ENCODE data around the gene MMP2.

MMP2 gene

DNA sequence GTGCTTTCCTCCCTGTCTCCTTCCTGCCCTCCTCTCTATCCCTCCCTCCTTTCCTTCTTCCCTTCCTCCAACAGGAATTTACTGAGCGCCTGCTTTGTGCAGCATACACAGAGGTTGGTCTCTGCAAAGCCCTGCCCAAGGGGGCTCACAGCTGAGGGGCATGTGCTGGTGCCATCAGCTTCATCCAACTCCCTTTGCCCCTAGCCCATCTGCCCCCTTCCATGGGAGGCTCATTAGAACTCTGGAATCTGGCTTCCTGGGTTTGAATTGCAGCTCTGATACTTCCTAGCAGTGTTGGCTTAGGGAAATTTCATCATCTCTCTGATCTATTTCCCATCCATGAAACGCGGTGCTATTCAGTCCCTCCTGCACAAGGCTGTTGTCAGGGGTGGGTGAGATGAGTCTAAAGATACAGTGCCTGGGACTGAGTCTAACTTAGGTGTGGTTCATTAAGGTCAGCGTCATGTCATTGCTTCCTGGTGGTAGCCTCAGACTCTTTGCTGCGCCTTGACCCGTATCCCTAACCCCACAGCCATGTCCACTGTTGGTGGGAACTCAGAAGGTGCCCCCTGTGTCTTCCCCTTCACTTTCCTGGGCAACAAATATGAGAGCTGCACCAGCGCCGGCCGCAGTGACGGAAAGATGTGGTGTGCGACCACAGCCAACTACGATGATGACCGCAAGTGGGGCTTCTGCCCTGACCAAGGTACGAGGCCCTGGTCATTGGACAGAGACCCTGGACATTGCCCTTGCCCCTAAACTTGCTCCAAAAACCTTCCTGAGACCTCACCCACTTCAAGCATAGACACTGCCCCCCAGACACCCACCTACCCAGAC, 10.3 kb downstream of the MMP2 start:
- Histone ChIP-seq H2BK120ac (ENCODE audit: low read depth, low read length) (no peak overlapping the region), H2AK5ac (ENCODE audit: low read depth, low read length) (no peak overlapping the region), H3K4ac (ENCODE audit: low read length) (no peak overlapping the region), H3K14ac (ENCODE audit: low read length) (no peak overlapping the region), H2BK12ac (ENCODE audit: low read length) (no peak overlapping the region), H2BK15ac (ENCODE audit: low read length) (no peak overlapping the region), H3K79me1 (ENCODE audit: low read depth, low read length) (no peaks in the 10 kb centered on the region), H4K8ac (ENCODE audit: low read depth, low read length) (no peak overlapping the region), H3K27me3 (ENCODE audit: control insufficient read depth in 3 of 3, insufficient read depth in 3 of 3, low read depth in 1 of 3, low read length in 3 of 3) (no peaks in the 10 kb centered on the region), H4K91ac (ENCODE audit: low read depth, low read length, poor library complexity) (no peak overlapping the region), H3K4me2 (ENCODE audit: insufficient read depth, low read length, poor library complexity, severe bottlenecking) (no peak overlapping the region), H3K4me3 (ENCODE audit: low read length in 2 of 2) (no peak overlapping the region), H3K9me3 (replicated peaks in 1 of 2; ENCODE audit: control insufficient read depth in 2 of 2, insufficient read depth in 1 of 2, low read depth in 1 of 2, low read length in 2 of 2) (no peaks in the 10 kb centered on the region), H2AFZ (ENCODE audit: low read length) (no peak overlapping the region), H3K9ac (ENCODE audit: low read depth, low read length, poor library complexity) (no peak overlapping the region), H2BK5ac (ENCODE audit: low read length) (no peak overlapping the region), H3K27ac (replicated peaks; ENCODE audit: low read length) (no peak overlapping the region), H3K18ac (ENCODE audit: low read length) (no peak overlapping the region), H3K36me3 (replicated peaks in 1 of 2; ENCODE audit: control insufficient read depth in 2 of 2, insufficient read depth in 2 of 2, low read length in 2 of 2) (peaks cover 17 to 98% of the 10 kb centered on the region in 2 donors), H3K4me1 (ENCODE audit: control insufficient read depth in 2 of 2, insufficient read depth in 1 of 2, low read depth in 1 of 2, low read length in 2 of 2) (no peaks in the 10 kb centered on the region), H3K23ac (ENCODE audit: low read depth, low read length, poor library complexity) (peak overlapping the region; percentile 8)
- WGBS, 2 donors (ENCODE audit: extremely low coverage in 2 of 2, insufficient read length in 2 of 2, insufficient replicate concordance in 1 of 2) = no CpG with 5 or more reads among the region's 14 CpGs
- no peak for DNase-seq (ENCODE audit: low spot score)

DNA sequence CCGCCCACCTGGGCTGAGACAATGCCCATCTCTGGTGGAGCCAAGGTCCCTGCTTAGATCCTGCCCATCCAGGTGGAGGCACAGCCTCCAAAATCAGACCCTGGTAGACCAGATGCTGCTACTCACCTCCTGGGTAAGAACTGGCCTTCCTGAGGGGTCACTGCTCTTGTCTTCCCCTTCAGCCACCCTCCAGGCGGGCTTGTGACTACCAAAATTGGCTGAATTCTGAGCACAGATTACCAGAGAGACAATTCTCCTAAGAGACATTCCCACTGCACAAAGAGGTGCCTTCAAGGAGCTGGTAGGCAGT, 10.9 kb downstream of the MMP2 start:
- no CpG with 5 or more reads among the region's 2 CpGs for WGBS, 2 donors (ENCODE audit: extremely low coverage in 2 of 2, insufficient read length in 2 of 2, insufficient replicate concordance in 1 of 2)

DNA sequence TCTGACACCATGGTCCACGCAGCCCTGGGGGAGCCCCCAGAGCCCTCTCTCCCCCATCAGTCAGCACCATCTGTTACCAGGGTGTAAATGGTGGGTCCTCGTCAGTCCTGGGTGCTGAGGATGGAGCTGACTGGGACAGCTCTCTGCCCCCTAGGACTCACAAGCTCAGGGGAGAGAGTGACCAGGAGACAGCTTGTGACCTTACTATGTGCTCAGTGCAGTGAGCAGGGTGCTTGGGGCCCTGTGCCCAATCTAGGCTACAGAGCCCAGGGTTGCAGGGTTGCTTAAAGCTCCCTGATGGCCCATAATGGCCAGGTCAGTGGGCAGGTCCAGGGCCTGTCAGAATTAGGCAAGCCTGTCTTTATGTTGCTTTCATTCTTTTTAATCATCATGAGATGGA, 11.3 kb downstream of the MMP2 start:
- H4K91ac ChIP-seq (ENCODE audit: low read depth, low read length, poor library complexity) = no peak overlapping the region
- H3K9ac ChIP-seq (ENCODE audit: low read depth, low read length, poor library complexity) = no peak overlapping the region
- H3K79me1 ChIP-seq (ENCODE audit: low read depth, low read length) = no peaks in the 10 kb centered on the region
- H3K23ac ChIP-seq (ENCODE audit: low read depth, low read length, poor library complexity) = no peak overlapping the region
- peaks cover 2 to 5% of the 10 kb centered on the region in 2 donors for H3K4me1 ChIP-seq (ENCODE audit: control insufficient read depth in 2 of 2, insufficient read depth in 1 of 2, low read depth in 1 of 2, low read length in 2 of 2)
- H3K14ac ChIP-seq (ENCODE audit: low read length) = no peak overlapping the region
- H3K18ac ChIP-seq (ENCODE audit: low read length) = no peak overlapping the region
- no CpG with 5 or more reads among the region's 2 CpGs for WGBS, 2 donors (ENCODE audit: extremely low coverage in 2 of 2, insufficient read length in 2 of 2, insufficient replicate concordance in 1 of 2)
- no peaks in the 10 kb centered on the region for H3K27me3 ChIP-seq (ENCODE audit: control insufficient read depth in 3 of 3, insufficient read depth in 3 of 3, low read depth in 1 of 3, low read length in 3 of 3)
- H4K8ac ChIP-seq (ENCODE audit: low read depth, low read length) = no peak overlapping the region
- H3K27ac ChIP-seq (replicated peaks; ENCODE audit: low read length) = no peak overlapping the region
- no peak overlapping the region for H2BK15ac ChIP-seq (ENCODE audit: low read length)
- H2BK12ac ChIP-seq (ENCODE audit: low read length) = no peak overlapping the region
- H2BK120ac ChIP-seq (ENCODE audit: low read depth, low read length) = no peak overlapping the region
- H3K4me3 ChIP-seq (ENCODE audit: low read length in 2 of 2) = no peak overlapping the region
- no peaks in the 10 kb centered on the region for H3K9me3 ChIP-seq (replicated peaks in 1 of 2; ENCODE audit: control insufficient read depth in 2 of 2, insufficient read depth in 1 of 2, low read depth in 1 of 2, low read length in 2 of 2)
- no peak overlapping the region for H2AFZ ChIP-seq (ENCODE audit: low read length)
- H2BK5ac ChIP-seq (ENCODE audit: low read length) = no peak overlapping the region
- H2AK5ac ChIP-seq (ENCODE audit: low read depth, low read length) = no peak overlapping the region
- no peak overlapping the region for H3K4ac ChIP-seq (ENCODE audit: low read length)
- H3K4me2 ChIP-seq (ENCODE audit: insufficient read depth, low read length, poor library complexity, severe bottlenecking) = no peak overlapping the region
- peaks cover 11 to 98% of the 10 kb centered on the region in 2 donors for H3K36me3 ChIP-seq (replicated peaks in 1 of 2; ENCODE audit: control insufficient read depth in 2 of 2, insufficient read depth in 2 of 2, low read length in 2 of 2)
- DNase-seq (ENCODE audit: low spot score) = no peak

More for the DNA sequence above, 10.9 kb downstream of the MMP2 start:
- H3K27ac ChIP-seq (replicated peaks; ENCODE audit: low read length) = no peak overlapping the region
- H3K4me1 ChIP-seq (ENCODE audit: control insufficient read depth in 2 of 2, insufficient read depth in 1 of 2, low read depth in 1 of 2, low read length in 2 of 2) = peaks cover 1% of the 10 kb centered on the region in 2 donors
- H2BK15ac ChIP-seq (ENCODE audit: low read length) = no peak overlapping the region
- H3K36me3 ChIP-seq (replicated peaks in 1 of 2; ENCODE audit: control insufficient read depth in 2 of 2, insufficient read depth in 2 of 2, low read length in 2 of 2) = peaks cover 15 to 98% of the 10 kb centered on the region in 2 donors
- H2BK5ac ChIP-seq (ENCODE audit: low read length) = no peak overlapping the region
- no peaks in the 10 kb centered on the region for H3K79me1 ChIP-seq (ENCODE audit: low read depth, low read length)
- H3K4ac ChIP-seq (ENCODE audit: low read length) = no peak overlapping the region
- H3K9ac ChIP-seq (ENCODE audit: low read depth, low read length, poor library complexity) = no peak overlapping the region
- H3K18ac ChIP-seq (ENCODE audit: low read length) = no peak overlapping the region
- no peak overlapping the region for H2BK12ac ChIP-seq (ENCODE audit: low read length)
- no peak overlapping the region for H4K8ac ChIP-seq (ENCODE audit: low read depth, low read length)
- H2AK5ac ChIP-seq (ENCODE audit: low read depth, low read length) = no peak overlapping the region
- H3K27me3 ChIP-seq (ENCODE audit: control insufficient read depth in 3 of 3, insufficient read depth in 3 of 3, low read depth in 1 of 3, low read length in 3 of 3) = no peaks in the 10 kb centered on the region
- DNase-seq (ENCODE audit: low spot score) = no peak
- H2BK120ac ChIP-seq (ENCODE audit: low read depth, low read length) = no peak overlapping the region
- H2AFZ ChIP-seq (ENCODE audit: low read length) = no peak overlapping the region
- peak overlapping the region; percentile 8 for H3K23ac ChIP-seq (ENCODE audit: low read depth, low read length, poor library complexity)
- H4K91ac ChIP-seq (ENCODE audit: low read depth, low read length, poor library complexity) = no peak overlapping the region
- no peak overlapping the region for H3K4me3 ChIP-seq (ENCODE audit: low read length in 2 of 2)
- no peak overlapping the region for H3K4me2 ChIP-seq (ENCODE audit: insufficient read depth, low read length, poor library complexity, severe bottlenecking)
- no peak overlapping the region for H3K14ac ChIP-seq (ENCODE audit: low read length)
- no peaks in the 10 kb centered on the region for H3K9me3 ChIP-seq (replicated peaks in 1 of 2; ENCODE audit: control insufficient read depth in 2 of 2, insufficient read depth in 1 of 2, low read depth in 1 of 2, low read length in 2 of 2)

DNA sequence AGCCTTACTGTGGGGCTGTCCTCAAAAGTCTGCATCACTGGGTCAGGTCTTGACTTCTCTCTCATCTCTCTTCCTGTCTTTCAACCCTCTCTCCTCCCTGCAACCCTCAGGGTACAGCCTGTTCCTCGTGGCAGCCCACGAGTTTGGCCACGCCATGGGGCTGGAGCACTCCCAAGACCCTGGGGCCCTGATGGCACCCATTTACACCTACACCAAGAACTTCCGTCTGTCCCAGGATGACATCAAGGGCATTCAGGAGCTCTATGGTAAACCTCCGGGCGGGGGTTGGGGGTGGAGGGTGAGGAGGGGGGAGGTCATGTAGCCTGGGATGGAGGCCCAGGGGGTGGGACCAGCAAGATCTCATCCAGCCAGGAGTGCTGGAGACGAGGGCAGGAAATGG, 12.7 kb downstream of the MMP2 start:
- no peak overlapping the region for H4K8ac ChIP-seq (ENCODE audit: low read depth, low read length)
- H2AFZ ChIP-seq (ENCODE audit: low read length) = no peak overlapping the region
- H2AK5ac ChIP-seq (ENCODE audit: low read depth, low read length) = no peak overlapping the region
- H3K36me3 ChIP-seq (replicated peaks in 1 of 2; ENCODE audit: control insufficient read depth in 2 of 2, insufficient read depth in 2 of 2, low read length in 2 of 2) = peaks cover 11 to 98% of the 10 kb centered on the region in 2 donors
- H3K4me2 ChIP-seq (ENCODE audit: insufficient read depth, low read length, poor library complexity, severe bottlenecking) = no peak overlapping the region
- no peak overlapping the region for H2BK120ac ChIP-seq (ENCODE audit: low read depth, low read length)
- no peaks in the 10 kb centered on the region for H3K27me3 ChIP-seq (ENCODE audit: control insufficient read depth in 3 of 3, insufficient read depth in 3 of 3, low read depth in 1 of 3, low read length in 3 of 3)
- no peak overlapping the region for H3K4me3 ChIP-seq (ENCODE audit: low read length in 2 of 2)
- H3K4ac ChIP-seq (ENCODE audit: low read length) = no peak overlapping the region
- H2BK5ac ChIP-seq (ENCODE audit: low read length) = no peak overlapping the region
- no peaks in the 10 kb centered on the region for H3K79me1 ChIP-seq (ENCODE audit: low read depth, low read length)
- H3K18ac ChIP-seq (ENCODE audit: low read length) = no peak overlapping the region
- H2BK12ac ChIP-seq (ENCODE audit: low read length) = no peak overlapping the region
- peaks cover 2 to 5% of the 10 kb centered on the region in 2 donors for H3K4me1 ChIP-seq (ENCODE audit: control insufficient read depth in 2 of 2, insufficient read depth in 1 of 2, low read depth in 1 of 2, low read length in 2 of 2)
- no peak overlapping the region for H2BK15ac ChIP-seq (ENCODE audit: low read length)
- no peak overlapping the region for H4K91ac ChIP-seq (ENCODE audit: low read depth, low read length, poor library complexity)
- H3K9me3 ChIP-seq (replicated peaks in 1 of 2; ENCODE audit: control insufficient read depth in 2 of 2, insufficient read depth in 1 of 2, low read depth in 1 of 2, low read length in 2 of 2) = no peaks in the 10 kb centered on the region
- no CpG with 5 or more reads among the region's 7 CpGs for WGBS, 2 donors (ENCODE audit: extremely low coverage in 2 of 2, insufficient read length in 2 of 2, insufficient replicate concordance in 1 of 2)
- no peak for DNase-seq (ENCODE audit: low spot score)
- no peak overlapping the region for H3K9ac ChIP-seq (ENCODE audit: low read depth, low read length, poor library complexity)
- H3K14ac ChIP-seq (ENCODE audit: low read length) = no peak overlapping the region
- no peak overlapping the region for H3K27ac ChIP-seq (replicated peaks; ENCODE audit: low read length)
- no peak overlapping the region for H3K23ac ChIP-seq (ENCODE audit: low read depth, low read length, poor library complexity)
